ENCODE data around the gene CBFA2T2.
A peak's percentile ranks its signal among the peaks of the same experiment; 100 is the strongest.

The CBFA2T2 gene

DNA sequence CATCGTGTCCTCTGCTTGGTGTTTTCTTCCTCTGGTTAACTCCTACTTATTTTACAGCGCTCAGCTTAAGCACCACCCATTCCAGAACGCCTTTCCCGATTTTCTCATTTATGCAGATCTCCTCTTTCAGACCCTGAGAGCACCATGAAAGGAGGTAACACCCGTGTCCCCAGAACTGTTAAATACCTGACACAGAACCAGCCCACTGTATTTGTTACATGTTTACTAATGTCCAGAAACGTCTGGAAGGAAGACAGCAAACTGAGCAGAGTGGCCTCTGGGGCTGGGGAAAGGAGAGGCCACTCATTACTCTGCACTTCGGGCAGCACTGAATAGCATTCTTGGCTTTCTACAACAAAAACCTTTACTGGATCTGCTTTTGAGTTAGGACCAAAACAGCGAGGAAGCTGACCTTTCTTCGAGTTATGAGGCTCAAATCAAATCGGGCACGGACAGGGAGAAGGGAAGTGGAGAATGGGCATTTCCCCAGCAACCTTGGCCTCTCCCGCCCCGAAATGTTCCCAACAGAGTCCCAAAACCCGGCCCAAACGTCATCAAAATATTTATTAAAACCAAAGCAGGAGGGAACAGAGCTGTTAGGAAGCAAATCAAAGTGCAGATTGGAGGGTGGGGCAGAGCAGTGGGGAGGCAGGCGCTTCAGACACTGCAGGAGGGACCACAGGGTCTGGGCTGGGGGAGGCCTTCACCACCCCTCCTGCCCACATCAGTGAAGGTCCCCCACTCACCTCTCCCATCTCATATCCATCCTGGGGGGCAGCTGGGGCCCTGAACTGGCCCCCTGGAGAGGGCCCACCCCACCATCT is 185.5 kb downstream of the CBFA2T2 start:
- peak overlapping the region; percentile 59 for H3K27ac ChIP-seq (ENCODE audit: low read depth, low read length, severe bottlenecking)
- peaks cover 23% of the 10 kb centered on the region for H3K4me1 ChIP-seq (ENCODE audit: control insufficient read depth, insufficient read depth, low read length, poor library complexity, severe bottlenecking)
- WGBS, 2 experiments (ENCODE audit: insufficient coverage in 2 of 2), result 36% methylated on average over 8 to 9 of the region's 16 CpGs
- no peak overlapping the region for H3K4me3 ChIP-seq (ENCODE audit: extremely low read depth, insufficient read depth, low read length, poor library complexity, severe bottlenecking)
- H3K36me3 ChIP-seq (ENCODE audit: control insufficient read depth, insufficient read depth, low read length), result peaks cover 62% of the 10 kb centered on the region
- no peaks in the 10 kb centered on the region for H3K9me3 ChIP-seq (ENCODE audit: control insufficient read depth, low read length)

DNA sequence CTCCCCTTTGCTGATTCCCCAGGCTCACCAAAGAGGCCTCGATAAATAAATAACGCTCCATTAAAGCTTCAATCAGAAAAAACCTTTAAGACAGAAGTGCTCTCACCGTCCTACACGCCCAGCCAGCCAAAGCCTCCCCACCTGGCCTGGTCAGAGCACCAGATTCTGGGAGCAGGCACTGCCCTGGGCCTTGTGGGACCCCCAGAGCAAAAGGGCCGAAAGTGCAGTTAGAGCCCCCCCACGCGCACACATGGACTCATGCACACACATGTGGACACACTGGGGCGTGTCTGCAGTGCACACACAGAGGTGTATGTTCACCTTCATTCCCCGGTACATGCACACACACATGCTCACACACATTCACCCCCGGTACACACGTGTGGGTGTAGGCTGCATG is 186.2 kb downstream of the CBFA2T2 start:
- Histone ChIP-seq H3K36me3 (ENCODE audit: control insufficient read depth, insufficient read depth, low read length) (peaks cover 57% of the 10 kb centered on the region), H3K27ac (ENCODE audit: low read depth, low read length, severe bottlenecking) (no peak overlapping the region), H3K4me1 (ENCODE audit: control insufficient read depth, insufficient read depth, low read length, poor library complexity, severe bottlenecking) (peaks cover 23% of the 10 kb centered on the region), H3K9me3 (ENCODE audit: control insufficient read depth, low read length) (no peaks in the 10 kb centered on the region), H3K4me3 (ENCODE audit: extremely low read depth, insufficient read depth, low read length, poor library complexity, severe bottlenecking) (no peak overlapping the region)
- WGBS, 2 experiments (ENCODE audit: insufficient coverage in 2 of 2), result 95 to 98% methylated on average over 8 to 9 of the region's 11 CpGs

DNA sequence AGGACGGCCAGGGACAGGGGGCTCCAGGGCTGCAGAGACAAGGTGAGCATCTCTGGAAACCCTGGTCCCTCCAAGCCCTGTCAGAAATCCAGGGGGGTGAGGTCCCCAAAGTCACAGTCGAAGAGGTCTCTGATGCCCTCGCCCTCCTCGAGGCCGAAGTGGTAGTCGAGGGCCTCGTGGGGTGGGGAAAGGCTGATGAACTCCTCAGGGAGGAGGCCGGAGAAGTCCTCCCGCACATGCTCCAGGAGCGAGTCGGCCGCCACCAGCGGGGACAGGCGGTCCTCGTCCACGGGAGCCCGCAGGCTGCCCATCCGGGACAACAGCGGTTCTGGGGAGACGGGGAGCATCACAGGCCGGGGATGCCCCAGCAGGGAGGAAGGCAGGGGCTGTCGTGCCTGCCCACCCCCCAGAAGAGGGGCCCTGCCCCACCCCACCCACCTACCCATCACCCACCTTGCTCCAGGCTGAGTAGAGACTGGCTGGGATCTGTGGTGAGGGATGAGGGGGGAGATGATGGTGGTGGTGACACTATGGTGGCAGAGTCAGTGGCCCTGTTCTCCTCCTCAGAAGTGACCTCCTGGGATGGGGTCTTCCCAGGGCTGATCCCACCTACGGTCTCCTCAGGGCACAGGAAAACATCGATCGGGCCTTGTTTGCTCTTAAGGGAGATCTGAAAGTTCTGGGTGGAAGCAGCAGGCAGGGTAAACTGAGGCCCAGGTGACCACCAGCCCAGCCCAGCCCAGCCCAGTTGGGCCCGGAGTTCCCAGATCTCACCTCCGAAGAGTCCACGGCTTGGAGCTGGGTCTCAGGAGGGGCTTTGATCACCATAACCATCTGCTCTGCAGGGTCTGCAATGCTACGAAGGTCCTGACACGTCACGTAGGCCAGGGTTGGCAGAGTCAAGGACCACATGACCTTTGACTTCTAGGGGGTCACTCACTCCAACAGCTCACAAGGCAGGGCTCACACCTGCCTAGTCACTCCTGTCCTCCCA is 187.1 kb downstream of the CBFA2T2 start:
- H3K36me3 ChIP-seq (ENCODE audit: control insufficient read depth, insufficient read depth, low read length), result peaks cover 49% of the 10 kb centered on the region
- H3K4me3 ChIP-seq (ENCODE audit: extremely low read depth, insufficient read depth, low read length, poor library complexity, severe bottlenecking), result no peak overlapping the region
- H3K4me1 ChIP-seq (ENCODE audit: control insufficient read depth, insufficient read depth, low read length, poor library complexity, severe bottlenecking), result peaks cover 23% of the 10 kb centered on the region
- no peaks in the 10 kb centered on the region for H3K9me3 ChIP-seq (ENCODE audit: control insufficient read depth, low read length)
- WGBS, 2 experiments (ENCODE audit: insufficient coverage in 2 of 2), result 95 to 96% methylated on average over 28 of the region's 31 CpGs
- no peak overlapping the region for H3K27ac ChIP-seq (ENCODE audit: low read depth, low read length, severe bottlenecking)

DNA sequence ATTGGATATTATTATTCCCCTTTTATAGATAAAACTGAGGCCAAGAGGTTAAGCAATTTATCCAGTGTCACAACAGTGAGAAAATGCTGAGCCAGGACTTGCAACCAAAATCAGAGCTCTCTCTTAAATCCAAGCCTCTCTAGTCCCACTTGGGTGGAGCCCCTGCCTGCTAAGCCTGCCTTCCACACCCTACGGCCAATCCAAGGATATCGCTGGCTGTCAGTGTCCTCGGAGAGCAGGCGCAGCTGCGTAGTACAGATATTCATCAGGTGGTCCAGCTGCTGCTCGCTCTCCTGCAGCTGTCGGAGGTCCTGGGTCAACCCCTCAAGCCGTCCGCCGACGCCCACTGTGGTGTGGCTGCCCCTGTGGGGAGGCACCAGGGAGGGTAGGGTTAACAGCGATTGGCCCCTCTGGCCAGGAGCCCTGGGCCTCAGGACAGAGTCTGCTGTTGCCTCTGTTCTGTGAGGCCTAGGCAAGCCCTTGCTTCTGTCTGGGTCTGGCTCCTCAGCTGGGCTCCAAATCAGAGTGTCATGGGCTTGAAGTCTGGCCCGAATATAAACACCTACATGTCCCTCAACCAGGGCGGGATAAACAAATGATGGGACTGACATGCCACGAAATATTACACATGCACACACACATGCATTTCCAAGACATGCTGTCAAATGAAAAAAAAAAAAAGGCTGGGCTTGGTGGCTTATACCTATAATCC is 188.3 kb downstream of the CBFA2T2 start:
- 94 to 95% methylated on average over 13 to 15 of the region's 15 CpGs for WGBS, 2 experiments (ENCODE audit: insufficient coverage in 2 of 2)
- Histone ChIP-seq H3K36me3 (ENCODE audit: control insufficient read depth, insufficient read depth, low read length) (peaks cover 45% of the 10 kb centered on the region), H3K27ac (ENCODE audit: low read depth, low read length, severe bottlenecking) (no peak overlapping the region), H3K4me1 (ENCODE audit: control insufficient read depth, insufficient read depth, low read length, poor library complexity, severe bottlenecking) (peaks cover 16% of the 10 kb centered on the region), H3K9me3 (ENCODE audit: control insufficient read depth, low read length) (no peaks in the 10 kb centered on the region), H3K4me3 (ENCODE audit: extremely low read depth, insufficient read depth, low read length, poor library complexity, severe bottlenecking) (no peak overlapping the region)

DNA sequence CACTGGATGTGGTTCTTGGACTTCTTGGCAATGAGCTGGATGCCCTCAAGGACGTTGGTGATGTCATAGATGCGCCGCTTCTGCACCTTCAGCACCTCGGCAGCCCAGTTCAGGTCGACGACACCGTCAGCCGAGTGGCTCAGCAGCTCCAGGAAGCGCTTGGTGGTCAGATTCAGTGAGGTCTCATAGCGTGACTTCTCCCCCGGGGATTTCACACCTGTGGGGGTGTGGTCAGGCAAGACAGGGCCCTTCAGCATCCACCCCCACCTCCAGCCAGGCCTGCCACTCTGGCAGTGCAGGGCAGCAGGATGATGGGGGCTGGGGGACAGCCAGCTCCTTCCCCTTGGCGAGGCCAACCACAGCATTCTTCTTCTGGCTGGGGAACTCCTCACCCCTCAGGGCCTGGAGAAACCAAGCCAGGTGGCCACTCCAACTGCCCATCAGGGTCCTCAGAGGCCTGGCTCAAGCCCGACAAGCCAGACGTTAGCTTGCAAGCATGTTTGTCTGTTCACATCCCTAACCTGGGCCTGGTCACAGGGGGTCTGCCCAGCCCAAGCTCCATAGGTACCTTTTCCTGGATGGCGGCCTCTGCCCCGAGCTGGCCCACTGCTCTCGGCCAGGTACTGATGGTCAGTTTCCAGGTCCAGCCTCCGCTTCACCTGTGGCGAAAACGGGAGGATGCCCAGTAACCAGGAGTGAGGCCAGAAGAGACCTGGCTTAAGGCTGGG is 190.0 kb downstream of the CBFA2T2 start:
- H3K36me3 ChIP-seq (ENCODE audit: control insufficient read depth, insufficient read depth, low read length), result peaks cover 45% of the 10 kb centered on the region
- 91% methylated on average over 17 to 20 of the region's 20 CpGs for WGBS, 2 experiments (ENCODE audit: insufficient coverage in 2 of 2)
- H3K27ac ChIP-seq (ENCODE audit: low read depth, low read length, severe bottlenecking), result no peak overlapping the region
- H3K4me3 ChIP-seq (ENCODE audit: extremely low read depth, insufficient read depth, low read length, poor library complexity, severe bottlenecking), result no peak overlapping the region
- no peaks in the 10 kb centered on the region for H3K9me3 ChIP-seq (ENCODE audit: control insufficient read depth, low read length)
- H3K4me1 ChIP-seq (ENCODE audit: control insufficient read depth, insufficient read depth, low read length, poor library complexity, severe bottlenecking), result peaks cover 12% of the 10 kb centered on the region

DNA sequence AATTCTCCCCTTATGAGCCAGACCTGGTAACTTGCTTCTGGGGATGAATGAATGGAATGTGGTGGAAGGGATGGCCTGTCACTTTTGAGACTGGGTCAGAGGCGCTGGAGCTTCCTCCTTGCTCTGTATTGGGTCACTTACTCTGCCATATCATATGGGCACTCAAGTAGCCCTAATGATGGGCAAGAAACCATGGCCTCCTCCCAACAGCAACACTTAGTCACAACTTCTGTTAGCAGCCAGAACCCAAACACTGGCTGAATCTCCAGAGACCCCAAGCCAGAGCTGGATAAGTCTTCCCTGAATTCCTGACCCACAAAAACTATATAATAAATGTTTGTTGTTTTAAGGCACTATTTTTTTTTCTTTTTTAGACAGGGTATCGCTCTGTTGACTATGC is 190.8 kb downstream of the CBFA2T2 start:
- no peak overlapping the region for H3K4me3 ChIP-seq (ENCODE audit: extremely low read depth, insufficient read depth, low read length, poor library complexity, severe bottlenecking)
- WGBS, 2 experiments (ENCODE audit: insufficient coverage in 2 of 2), result 100% methylated on average over 1 of the region's 2 CpGs; no CpG with 5 or more reads in 1 of the 2 experiments
- H3K36me3 ChIP-seq (ENCODE audit: control insufficient read depth, insufficient read depth, low read length), result peaks cover 43% of the 10 kb centered on the region
- H3K4me1 ChIP-seq (ENCODE audit: control insufficient read depth, insufficient read depth, low read length, poor library complexity, severe bottlenecking), result peaks cover 10% of the 10 kb centered on the region
- H3K27ac ChIP-seq (ENCODE audit: low read depth, low read length, severe bottlenecking), result no peak overlapping the region
- no peaks in the 10 kb centered on the region for H3K9me3 ChIP-seq (ENCODE audit: control insufficient read depth, low read length)

DNA sequence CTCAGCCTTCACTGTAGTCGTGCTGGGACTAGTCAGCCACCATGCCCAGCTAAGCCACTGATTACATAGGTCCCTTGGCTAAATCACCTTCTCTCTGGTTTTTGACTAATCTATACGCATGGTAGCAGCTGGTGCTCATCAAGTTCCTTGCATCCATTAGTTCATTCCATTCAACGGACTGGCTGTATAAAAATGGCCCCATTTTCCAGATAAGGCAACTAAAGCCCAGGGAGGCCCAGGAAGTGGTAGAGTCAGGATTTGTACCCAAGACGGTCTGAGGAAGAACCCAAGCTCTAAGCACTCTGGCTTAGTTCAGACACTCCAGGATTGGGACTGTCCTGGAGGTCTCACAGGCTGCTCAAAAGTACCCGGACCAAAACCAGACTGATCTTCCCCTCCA is 191.4 kb downstream of the CBFA2T2 start:
- Histone ChIP-seq H3K9me3 (ENCODE audit: control insufficient read depth, low read length) (no peaks in the 10 kb centered on the region), H3K4me3 (ENCODE audit: extremely low read depth, insufficient read depth, low read length, poor library complexity, severe bottlenecking) (no peak overlapping the region), H3K36me3 (ENCODE audit: control insufficient read depth, insufficient read depth, low read length) (peaks cover 38% of the 10 kb centered on the region), H3K4me1 (ENCODE audit: control insufficient read depth, insufficient read depth, low read length, poor library complexity, severe bottlenecking) (peaks cover 8% of the 10 kb centered on the region), H3K27ac (ENCODE audit: low read depth, low read length, severe bottlenecking) (no peak overlapping the region)
- WGBS, 2 experiments (ENCODE audit: insufficient coverage in 2 of 2), result 96 to 99% methylated on average over 4 to 5 of the region's 5 CpGs

DNA sequence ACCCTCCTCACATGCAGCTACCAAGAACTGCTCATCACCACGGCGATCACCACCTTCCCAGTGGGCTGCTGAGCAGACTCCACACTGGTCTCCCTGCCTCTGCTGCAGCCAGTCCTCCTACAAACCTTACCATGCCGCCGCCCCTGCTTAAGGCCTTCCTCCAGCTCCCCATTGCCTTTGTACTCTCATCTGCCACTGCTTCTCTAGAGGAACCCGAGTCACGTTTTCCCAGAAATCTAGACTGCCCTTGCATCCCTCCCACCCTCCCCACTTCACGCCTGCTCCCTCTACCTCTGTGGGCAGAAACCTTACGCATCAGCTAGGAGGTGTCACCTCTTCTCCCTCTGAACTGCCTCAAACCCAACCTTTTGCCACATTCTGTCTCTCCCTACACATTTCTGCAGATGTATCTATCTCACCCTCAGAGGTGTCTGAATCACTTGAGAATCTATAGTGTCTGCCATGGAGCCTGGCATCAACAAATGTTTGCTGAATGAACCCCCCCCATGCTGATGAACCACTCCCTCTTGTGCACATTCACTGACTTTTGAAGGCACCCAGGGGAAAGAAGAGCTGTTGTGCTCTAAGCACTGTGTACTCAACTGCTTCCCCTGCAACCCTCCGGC is 191.9 kb downstream of the CBFA2T2 start:
- Histone ChIP-seq H3K27ac (ENCODE audit: low read depth, low read length, severe bottlenecking) (no peak overlapping the region), H3K9me3 (ENCODE audit: control insufficient read depth, low read length) (no peaks in the 10 kb centered on the region), H3K4me3 (ENCODE audit: extremely low read depth, insufficient read depth, low read length, poor library complexity, severe bottlenecking) (no peak overlapping the region), H3K36me3 (ENCODE audit: control insufficient read depth, insufficient read depth, low read length) (peaks cover 32% of the 10 kb centered on the region), H3K4me1 (ENCODE audit: control insufficient read depth, insufficient read depth, low read length, poor library complexity, severe bottlenecking) (peaks cover 11% of the 10 kb centered on the region)
- 87 to 93% methylated on average over 9 of the region's 9 CpGs for WGBS, 2 experiments (ENCODE audit: insufficient coverage in 2 of 2)

DNA sequence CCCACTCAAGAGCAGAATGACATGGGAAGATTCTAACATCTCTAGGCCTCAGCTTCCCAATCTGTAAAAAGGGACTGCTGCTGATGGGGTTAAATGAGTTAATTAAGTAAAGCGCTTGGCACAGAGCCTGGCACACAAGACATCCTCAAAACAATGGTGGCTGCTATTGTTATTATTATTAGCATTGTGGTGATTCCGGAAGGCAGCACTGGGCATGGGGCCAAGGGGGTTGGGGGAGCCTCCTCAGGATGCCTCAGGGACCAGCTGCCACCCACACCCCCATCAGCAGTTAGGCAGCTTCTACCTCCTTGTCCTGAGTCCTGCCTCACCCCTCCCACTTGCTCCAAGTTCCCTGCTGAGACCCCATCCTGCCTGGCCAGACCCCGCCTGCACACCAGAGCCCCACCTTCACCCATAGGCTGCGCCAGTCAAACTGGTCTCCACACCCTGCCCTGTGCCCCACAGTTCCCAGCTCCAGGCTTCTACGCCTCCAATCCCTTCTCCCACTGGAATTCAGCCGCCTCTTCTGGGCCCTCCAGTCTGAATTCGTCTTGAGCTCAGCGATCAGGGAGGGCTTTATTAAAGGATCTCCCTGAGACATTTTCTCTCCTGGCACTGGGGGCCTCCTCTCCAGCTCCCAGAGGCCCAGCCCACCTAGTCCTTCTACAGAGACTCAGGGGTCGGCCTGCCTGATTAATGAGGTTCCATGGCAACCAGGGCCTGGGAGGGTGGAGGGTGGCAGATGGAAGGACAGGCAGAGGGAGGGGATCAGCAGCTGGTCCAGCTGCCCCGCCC is 194.8 kb downstream of the CBFA2T2 start:
- Histone ChIP-seq H3K4me1 (ENCODE audit: control insufficient read depth, insufficient read depth, low read length, poor library complexity, severe bottlenecking) (peaks cover 31% of the 10 kb centered on the region), H3K9me3 (ENCODE audit: control insufficient read depth, low read length) (no peaks in the 10 kb centered on the region), H3K4me3 (ENCODE audit: extremely low read depth, insufficient read depth, low read length, poor library complexity, severe bottlenecking) (peak overlapping the region; percentile 53), H3K27ac (ENCODE audit: low read depth, low read length, severe bottlenecking) (no peak overlapping the region), H3K36me3 (ENCODE audit: control insufficient read depth, insufficient read depth, low read length) (peaks cover 4% of the 10 kb centered on the region)
- WGBS, 2 experiments (ENCODE audit: insufficient coverage in 2 of 2), result 39 to 48% methylated on average over 7 to 8 of the region's 10 CpGs
